Measurements from ENCODE around the gene RP9.
"Not testable (repeated sequence)": the region's sequence is repeated elsewhere in the genome, so short reads cannot be mapped to it uniquely, and the experiment has no call there.

The RP9 gene

GRCh38 chr7:33101906-33102305 is 7.3 kb downstream of the RP9 start:
- no peak for DNase-seq (ENCODE audit: low read depth)

- no peak for DNase-seq (ENCODE audit: low read depth)
Observed at GRCh38 chr7:33100770-33101169, 8.4 kb downstream of the RP9 start.

GRCh38 chr7:33099154-33099940 is 9.9 kb downstream of the RP9 start:
- DNase-seq (ENCODE audit: low read depth): no peak

- DNase-seq (ENCODE audit: low read depth): not testable (repeated sequence)
Observed at GRCh38 chr7:33094745-33095275, 14.4 kb downstream of the RP9 start.

- no peak for DNase-seq (ENCODE audit: low read depth)
Observed at GRCh38 chr7:33093266-33093665, 15.9 kb downstream of the RP9 start.

GRCh38 chr7:33091641-33092191 is 17.5 kb downstream of the RP9 start:
- no peak for DNase-seq (ENCODE audit: low read depth)

- no peak for DNase-seq (ENCODE audit: low read depth)
Observed at GRCh38 chr7:33091111-33091531, 18.1 kb downstream of the RP9 start.

- no peak for DNase-seq (ENCODE audit: low read depth)
Observed at GRCh38 chr7:33089142-33089541, 20.1 kb downstream of the RP9 start.

GRCh38 chr7:33087858-33088257 is 21.3 kb downstream of the RP9 start:
- DNase-seq (ENCODE audit: low read depth): no peak

- DNase-seq (ENCODE audit: low read depth): no peak
Observed at GRCh38 chr7:33087356-33087755, 21.8 kb downstream of the RP9 start.

GRCh38 chr7:33079763-33080690 is 29.2 kb downstream of the RP9 start:
- no peak for DNase-seq (ENCODE audit: low read depth)

- no peak for DNase-seq (ENCODE audit: low read depth)
Observed at GRCh38 chr7:33079096-33079495, 30.1 kb downstream of the RP9 start.

GRCh38 chr7:33076737-33077136 is 32.5 kb downstream of the RP9 start:
- no peak for DNase-seq (ENCODE audit: low read depth)

- DNase-seq (ENCODE audit: low read depth): no peak
Observed at GRCh38 chr7:33075818-33076518, 33.2 kb downstream of the RP9 start.

- no peak for DNase-seq (ENCODE audit: low read depth)
Observed at GRCh38 chr7:33073243-33073642, 36.0 kb downstream of the RP9 start.

- no peak for DNase-seq (ENCODE audit: low read depth)
Observed at GRCh38 chr7:33072471-33072870, 36.7 kb downstream of the RP9 start.

- DNase-seq (ENCODE audit: low read depth): no peak
Observed at GRCh38 chr7:33070831-33071230, 38.4 kb downstream of the RP9 start.

- no peak for DNase-seq (ENCODE audit: low read depth)
Observed at GRCh38 chr7:33070277-33070676, 38.9 kb downstream of the RP9 start.

GRCh38 chr7:33067921-33068320 is 41.3 kb downstream of the RP9 start:
- no peak for DNase-seq (ENCODE audit: low read depth)

GRCh38 chr7:33066771-33067170 is 42.4 kb downstream of the RP9 start:
- no peak for DNase-seq (ENCODE audit: low read depth)

GRCh38 chr7:33065981-33066380 is 43.2 kb downstream of the RP9 start:
- no peak for DNase-seq (ENCODE audit: low read depth)
